Epidermal melanocyte (primary cell): ENCODE data around the gene GSE1.

Experiments
- DNase-seq: peaks from one replicate; pipeline ENCODE4 v3.0.0; 2011; ENCODE audit warnings: low spot score; ENCODE audit not compliant: insufficient read length

GSE1 gene

DNA sequence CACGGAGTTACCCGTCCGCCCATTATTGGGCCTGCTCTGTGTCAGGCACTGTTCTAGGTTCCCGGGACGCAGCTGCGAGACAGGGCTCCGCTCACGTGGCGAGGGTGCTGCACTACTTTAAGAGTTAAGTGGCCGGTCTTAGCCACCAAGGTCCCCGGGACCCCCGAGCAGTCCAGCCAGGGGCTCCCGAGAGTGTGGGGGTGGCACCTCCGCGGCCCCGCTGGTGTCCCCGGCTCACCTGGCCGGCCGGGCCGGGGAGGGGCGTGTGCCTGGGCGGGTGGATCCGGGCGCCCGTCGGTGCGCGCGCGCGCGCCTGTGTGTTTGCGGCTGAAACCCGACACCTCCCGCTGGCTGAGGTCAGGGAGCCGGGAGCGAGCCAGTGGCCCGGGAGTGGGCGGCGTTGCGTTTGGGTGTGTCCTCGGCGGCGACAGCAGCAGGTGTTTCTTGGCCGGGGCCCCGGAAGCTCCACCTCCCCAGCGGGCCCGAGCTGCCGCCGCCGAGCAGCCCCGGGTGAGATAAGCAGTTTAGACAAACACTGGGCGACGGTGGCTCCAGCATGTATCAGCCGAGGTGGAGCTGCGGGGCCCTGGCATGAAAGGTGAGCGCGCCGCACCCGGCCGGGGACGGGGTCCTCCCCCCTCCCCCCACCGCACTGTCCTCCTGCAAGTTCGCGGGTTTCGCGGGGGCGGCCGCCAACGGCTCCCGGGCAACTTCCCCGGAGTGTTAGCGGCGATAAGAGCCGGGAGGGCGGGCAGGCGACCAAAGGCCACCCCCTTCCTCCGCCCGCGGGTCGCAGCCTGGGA lies at the start of gene GSE1:
TSS of gene GSE1 (plus strand) at position 522 of the 803 bp plus-strand sequence. CDS start at position 592, 70 bp downstream.
- DNase-seq: peak; percentile 68

DNA sequence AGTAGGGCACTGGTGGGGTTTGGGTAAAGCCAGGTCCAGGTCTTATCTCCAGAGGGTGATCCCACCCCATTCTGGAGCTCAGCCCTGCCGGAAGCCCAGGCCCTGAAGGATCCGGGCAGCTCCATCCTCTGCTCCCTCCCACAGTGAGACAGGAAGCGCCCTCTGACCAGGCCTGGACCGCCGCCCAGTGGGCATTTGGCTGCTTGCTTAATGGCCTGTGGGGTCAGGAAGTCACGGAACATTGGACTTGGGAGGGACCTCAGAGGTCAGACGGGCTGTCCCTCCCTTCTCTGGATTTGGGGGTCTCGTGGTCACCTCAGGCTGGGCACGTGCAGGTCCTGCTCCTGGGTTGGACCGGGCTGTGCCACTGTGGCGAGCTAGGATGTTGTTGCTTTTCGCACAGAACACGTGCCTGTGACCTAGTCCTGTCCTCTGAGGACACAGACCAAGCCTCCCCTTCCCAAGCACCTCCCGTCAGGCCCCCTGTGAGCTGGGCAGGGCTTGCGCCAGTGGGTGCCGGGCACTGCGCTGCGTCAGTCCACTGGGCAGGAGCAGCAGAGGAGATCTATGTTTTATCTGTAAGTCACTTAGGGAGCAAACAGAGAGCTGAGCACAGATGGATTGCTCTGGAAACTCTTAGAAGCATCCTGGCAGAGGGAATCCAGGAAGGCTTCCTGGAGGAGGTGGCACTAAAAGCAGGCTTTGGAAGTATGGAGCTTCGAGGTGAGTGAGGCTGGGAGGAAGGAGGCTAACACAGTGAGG lies 49.4 kb upstream of the GSE1 start:
- peak; percentile 72 for DNase-seq

DNA sequence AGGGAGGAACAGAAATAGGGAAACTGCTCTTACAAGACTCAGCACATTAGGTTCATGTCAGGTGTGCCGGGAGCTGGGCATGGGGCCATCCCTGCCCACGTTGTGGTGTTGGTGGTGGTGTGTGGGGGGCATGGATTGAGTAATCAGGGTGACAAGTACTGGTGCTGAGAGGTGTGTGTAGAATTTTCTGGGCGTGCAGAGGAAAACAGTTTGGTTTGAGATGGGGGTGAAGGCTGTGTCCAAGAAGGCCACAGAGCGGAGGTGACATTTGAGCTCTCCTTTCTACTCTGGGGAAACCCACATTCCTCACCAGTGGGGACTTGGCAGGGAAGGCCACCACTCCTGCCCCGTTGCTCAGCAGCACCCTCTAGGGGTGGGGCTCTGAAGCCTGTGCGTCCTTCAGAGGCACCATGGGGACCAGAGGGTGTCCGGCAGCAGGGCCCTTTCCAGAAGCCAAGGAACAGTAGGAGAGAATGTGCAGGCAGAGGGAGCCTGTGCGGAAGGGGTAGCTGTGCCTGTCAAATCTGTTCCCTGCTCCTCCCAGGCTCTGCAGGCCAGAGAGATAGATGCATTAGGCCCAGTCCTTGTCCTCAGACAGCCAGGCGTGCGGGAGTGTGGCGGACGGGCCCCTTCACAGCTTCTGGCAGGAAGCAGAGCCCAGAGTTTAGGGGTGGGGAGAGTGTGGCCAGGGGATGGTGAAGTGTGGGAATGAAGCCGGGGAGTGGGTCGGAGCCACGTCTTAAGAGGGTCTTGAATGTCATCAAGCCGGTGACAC lies 48.7 kb upstream of the GSE1 start:
- no peak for DNase-seq

DNA sequence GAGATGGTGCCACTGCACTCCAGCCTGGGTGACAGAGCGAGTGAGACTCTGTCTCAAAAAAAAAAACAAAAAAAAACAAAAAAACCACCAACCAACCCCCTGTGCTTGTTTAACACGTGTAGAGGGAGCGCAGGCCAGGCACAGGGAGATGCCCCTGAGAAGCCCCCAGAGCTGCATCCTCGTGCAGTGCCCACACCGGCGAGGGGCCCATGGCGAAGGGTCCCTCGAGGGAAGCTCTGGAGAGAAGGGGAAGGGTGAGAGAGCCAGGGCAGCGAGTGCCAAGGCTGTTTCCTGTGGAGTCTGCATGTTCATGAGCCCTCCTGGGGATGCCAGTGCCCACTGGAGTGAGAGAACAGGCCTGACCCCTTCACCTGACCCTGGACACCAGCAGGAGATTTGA lies 47.8 kb upstream of the GSE1 start:
- no peak for DNase-seq

DNA sequence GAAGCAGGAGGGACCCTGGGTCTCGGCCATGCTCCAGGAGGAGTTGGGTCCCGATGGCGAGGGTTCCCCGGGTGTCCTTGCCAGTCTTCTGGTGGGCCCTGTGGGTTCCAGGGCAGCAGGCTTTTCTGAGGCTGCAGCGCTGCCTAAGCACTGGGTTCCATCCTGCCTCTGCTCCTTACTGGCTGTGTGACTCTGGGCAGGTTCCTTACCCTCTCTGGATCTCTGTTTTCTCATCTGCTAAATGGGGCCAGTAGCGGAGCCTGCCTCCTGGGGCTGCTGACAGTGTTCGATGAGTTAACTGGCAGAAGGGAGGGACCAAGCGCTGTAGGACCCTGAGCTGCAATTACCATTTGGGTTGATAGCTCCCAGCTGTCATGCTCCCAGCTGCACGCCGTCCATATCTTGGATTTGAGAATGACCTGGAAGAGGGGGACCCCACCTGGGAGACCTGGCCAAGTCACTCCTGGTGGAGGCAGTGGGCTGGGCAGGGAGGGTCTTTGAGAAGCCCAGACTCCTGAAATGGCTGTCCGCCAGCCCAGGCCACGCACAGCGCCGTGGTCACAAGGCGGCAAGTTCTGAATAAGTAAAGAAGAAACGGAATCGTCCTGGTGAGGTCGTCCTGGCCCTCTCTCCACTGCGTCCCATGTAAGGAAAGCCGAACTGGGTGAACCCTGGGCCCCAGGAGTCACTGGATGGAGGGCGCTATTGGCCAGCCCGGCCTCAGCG lies 47.2 kb upstream of the GSE1 start:
- no peak for DNase-seq

DNA sequence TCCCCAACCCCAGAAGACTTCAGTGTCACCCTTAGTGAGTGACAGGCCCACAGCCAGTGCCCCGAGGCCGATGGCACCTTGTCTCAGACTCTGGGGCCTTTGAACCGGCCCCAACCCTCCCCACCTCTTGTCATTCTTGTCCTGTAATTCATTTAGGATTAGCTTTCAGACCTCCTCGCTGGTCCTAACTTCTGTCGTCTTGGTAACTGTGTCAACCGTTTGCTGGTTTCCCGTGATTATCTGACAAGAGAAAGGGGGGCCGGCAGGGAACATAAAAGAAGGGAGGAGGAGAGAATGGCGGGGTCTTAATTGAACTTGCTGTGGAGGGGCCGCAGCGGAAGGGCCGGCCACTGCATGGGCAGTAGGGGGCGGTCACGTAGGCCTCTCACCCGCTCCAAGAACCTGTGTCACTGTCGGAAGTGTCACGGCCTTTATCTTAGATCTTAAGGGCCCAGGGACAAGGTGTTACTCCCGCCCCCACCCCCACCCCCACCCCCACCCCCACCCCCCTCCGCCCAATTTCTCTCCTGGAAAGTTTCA lies 46.5 kb upstream of the GSE1 start:
- no peak for DNase-seq

DNA sequence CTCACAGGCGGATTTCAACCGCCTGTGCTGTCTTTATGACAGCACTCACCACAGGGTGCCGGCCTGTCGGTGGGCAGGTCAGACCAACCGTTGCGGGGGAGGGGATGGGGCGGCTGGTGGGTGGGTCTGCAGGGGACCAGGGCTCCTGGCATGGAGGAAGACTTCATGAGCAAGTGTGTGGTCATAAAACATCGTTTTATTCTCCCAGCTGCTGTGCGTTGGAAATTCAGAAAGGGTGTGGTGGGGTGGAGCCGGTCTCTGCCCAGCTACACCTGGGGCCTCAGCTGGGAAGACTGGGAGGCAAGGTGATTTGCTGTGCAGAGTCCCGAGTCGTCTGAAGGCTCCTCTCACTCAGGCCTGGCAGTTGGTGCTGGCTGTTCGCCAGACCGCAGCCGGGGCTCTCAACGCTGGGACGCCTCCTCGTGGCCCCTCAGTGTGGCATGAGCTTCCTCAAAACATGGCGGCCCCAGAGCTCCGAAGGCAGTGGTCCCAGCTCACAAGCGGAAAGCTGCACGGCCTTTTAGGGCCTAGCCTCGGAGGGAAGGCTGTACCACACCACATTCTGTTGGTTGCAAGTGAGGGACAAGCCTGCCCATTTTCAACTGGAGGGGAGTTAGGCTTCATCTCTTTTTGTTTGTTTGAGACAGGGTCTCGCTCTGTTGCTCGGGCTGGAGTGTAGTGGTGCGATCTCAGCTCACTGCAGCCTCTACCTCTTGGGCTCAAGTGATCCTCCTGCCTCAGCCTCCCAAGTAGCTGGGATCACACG lies 45.8 kb upstream of the GSE1 start:
- no peak for DNase-seq

DNA sequence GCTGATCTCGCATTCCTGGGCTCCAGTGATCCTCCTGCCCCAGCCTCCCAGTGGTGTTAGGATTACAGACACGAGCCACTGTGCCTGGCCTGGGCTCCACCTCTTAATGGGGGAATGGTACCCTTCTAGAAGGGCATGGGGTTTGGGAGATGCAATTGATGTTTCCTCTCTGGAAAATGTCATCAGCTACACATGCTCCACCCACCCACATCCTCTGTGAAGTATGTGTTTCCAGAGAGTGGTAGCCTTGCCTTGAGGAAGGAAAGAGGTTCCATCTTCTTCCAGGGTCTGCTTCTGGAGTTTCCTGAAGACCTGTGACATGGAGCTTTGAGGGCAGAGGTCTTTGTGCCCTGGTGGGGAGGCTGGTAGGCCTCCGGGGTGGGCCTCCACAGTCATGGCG lies 45.2 kb upstream of the GSE1 start:
- no peak for DNase-seq

DNA sequence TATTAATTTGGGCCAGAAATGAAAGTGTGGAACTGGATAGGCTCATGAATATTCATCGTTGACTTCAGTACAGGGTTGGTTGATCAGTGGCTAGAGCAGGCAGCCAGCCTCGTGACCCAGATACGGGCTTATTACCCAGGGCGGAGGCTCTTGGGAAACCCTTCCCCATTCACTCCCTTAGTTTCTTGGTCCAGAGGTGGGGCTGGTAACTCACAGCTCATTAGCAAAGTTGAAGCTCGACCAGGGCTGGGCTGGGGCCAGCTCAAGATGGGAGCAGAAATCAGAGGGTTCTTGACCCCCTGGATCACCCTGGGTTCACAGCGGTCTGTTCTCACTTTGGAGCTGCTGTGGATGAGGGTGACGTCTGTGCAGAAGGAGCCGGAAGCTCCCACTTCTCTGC lies 44.6 kb upstream of the GSE1 start:
- DNase-seq: no peak

DNA sequence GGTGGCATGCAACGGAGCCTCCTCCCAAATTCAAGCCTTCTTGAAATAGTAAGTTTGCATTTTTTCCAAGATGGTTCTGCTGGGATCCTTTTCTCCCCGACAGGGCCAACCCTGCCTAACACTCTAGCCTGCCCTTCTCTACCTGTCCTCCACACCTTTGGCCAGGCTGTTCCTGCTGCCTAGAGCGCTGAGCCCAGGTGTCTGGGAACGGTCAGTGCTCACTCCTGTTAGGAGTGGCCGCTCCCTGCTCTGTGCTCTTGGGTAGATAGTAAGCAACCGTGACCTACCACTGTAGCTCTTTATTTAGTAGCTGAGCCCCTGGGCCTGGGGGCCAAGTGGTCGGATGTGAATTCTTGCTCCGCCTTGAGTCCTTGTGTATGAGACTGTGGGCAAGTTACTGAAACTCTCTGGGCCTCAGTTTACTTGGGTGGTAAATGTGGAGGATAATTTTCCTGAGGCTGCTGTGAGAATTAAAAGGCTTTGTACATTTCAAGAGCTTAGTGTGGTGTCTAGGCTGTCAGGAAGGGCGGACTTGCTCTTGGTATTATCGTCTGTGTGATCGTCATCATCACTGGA lies 44.0 kb upstream of the GSE1 start:
- DNase-seq: no peak

DNA sequence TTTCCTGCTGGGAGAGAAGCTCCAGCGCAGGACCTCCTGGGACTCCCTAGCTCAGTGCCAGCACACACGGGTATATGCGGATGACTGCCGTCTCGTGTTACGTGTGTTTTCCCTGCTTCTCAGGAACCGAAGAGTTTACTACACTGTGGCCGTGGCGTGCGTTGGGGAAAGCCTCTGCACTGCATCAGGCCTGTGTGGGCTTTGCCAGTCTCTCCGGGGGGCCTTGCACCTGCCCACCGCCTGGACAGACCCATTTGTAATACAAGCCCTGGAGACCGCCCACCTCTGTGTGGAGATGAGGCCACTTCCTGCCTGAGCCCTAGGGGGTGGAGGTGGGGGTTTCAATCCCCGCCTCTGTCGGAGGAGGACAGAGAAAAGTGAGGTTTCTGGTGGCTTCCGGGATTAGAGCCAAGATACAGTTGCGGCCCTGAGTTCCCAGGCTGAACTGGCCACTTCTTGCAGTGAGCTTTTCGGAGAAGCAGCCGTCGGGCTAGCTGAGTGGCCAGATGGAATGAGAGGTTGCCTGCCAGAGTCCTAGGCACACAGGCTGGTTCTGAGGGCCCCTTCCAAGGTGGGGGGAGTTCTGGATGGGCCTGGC lies 43.4 kb upstream of the GSE1 start:
- no peak for DNase-seq

DNA sequence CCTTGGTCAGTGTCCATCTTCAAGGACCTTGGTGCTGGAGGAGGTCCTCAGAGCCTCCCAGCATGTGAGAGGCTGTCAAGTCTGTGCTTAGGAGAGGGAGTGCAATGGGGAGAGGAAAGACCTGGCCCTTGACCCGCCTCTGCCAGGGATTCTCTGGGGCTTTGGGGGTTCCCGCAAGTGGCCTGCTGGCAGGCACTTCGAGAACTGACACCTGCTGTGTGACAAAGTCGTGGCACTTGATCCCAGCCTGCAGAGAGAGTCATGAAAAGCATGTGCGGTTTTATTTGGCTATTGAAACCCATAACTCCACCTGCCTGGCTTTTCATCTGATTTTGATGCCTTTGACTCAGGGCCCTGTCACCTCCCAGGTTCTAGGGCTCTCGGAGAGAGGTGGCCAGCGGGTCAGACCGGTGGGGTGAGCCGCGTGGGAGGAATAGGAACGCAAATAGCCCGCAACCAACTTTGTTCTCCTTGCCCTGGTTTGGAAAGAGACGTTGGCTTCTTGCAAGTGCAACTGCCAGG lies 42.8 kb upstream of the GSE1 start:
- no peak for DNase-seq

DNA sequence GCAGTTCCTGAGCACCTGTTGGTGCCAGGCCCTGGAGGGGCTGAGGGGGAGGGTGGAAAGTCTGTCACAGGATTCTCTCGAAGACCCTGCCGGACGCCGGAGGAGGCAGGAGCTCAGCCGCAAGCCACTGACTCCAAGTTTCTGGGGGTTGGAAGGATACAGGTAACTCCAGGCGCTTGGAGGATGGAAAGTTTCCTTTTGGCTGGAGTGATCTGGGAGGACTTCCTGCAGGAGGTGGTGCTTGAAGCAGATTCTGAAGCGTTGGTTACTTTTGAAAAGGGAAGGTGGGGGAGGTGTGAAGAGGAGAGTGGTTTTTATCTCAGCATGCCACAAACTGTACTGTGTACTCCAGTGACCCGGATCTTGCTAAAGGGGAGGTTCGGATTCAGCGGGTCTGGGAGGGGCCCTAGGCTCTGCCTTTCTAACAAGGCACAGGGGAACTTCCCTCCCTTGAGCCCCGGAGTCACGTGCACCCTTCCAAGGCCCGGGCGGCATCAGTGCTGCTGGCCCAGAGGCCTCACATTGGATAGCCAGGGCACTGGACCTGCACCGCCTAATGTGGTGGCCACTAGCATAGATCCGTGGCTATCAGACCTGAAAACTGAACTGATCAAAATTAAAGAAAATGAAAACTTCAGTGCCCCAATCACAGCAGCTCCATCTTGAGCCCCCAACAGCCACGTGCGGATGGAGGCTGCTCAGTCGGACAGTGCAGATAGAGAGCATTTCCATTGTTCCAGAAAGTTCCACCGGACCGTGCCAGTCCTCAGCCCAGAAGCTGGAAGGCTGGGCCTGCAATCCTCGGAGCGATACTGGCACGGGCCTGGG lies 42.2 kb upstream of the GSE1 start:
- DNase-seq: no peak

DNA sequence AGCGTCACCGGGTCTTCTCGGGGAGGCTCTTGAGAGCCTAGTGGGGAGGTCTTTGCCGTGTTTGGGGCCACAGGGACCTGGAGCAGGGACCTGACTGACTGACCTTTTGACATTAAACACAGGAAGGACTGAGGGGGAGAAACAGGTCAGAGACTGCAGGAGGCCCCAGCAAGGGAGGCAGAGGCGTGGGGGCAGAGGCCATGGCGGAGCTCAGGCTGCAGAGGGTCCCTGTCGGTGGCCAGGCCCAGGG lies 41.6 kb upstream of the GSE1 start:
- no peak for DNase-seq

DNA sequence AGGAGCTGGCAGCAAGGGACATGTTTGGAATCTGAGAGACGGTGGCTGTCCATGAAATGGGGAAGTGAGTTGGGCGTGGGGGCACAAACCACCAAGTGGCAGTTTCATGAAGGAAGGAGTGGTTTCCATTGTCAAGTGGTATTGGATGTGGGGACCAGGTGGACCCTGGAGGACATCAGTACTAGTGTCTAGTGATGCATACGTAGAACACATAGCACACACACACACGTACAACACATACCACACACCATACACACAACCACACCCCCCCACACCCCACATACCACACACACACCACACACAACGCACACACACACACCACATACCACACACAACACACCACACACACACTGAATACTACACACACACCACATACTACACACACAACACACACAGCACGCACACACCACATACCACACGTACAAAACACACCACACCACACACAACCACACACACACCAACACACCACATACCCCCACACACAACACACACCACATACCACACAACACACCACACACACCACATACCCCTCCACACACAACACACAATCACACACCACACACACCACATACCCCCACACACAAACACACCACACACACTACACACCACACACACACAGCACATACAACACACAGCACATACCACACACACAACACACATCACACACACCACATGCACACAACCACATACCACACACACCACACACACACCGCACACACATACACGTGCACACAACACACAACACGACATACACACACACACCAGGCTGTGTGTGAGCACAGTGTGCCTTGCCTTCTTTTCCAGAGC lies 41.1 kb upstream of the GSE1 start:
- DNase-seq: no peak

DNA sequence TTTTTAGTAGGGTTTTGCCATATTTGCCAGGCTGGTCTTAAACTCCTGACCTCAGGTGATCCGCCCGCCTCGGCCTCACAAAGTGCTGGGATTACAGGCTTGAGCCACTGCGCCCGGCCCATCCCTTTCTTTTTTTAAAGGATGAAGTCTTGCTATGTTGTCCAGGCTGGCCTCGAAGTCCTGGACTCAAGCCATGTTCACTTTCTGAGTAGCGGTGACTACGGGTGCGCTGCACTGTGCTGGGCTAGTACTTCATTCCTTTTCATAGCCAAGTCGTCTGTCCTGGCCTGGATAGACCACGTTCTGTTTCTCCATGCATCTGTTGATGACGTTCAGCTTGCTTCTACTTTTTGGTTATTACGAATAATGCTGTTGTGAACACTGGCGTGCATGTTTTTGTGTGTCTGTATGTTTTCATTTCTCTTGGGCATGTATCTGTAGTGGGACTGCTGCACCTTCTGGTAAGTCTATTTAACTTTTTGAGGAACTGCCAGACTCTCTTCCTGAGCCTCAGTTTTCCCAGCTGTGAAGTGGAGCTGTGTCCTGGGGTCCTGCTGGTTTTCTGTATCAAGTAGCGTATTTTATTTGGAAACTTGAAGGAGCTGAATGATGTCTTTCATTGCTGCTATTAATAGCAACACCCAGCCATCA lies 40.0 kb upstream of the GSE1 start:
- no peak for DNase-seq
